Measurements from ENCODE around the gene ME2.
"Not testable (repeated sequence)": the region's sequence is repeated elsewhere in the genome, so short reads cannot be mapped to it uniquely, and the experiment has no call there.

The ME2 gene

DNA sequence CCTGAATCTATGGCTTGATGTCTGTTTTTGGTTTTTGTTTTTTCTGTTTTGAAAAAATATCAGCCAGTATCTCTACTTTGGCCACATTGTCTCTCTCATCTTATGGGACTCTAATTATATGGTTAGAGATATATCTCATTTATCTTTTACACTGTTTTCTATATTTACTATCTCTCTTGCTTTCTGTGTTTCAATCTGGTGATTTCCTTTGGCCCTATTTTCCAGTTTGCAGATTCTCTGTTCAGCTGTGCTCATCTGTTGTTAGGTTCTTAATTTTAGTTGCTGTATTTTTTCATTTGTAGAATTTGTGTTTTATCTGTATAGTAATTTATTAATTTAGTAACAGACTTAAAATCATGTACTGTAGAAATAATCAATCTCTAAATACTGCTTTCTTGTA lies 47.6 kb downstream of the ME2 start:
- H3K36me3 Mint-ChIP-seq, result peaks cover 29% of the 10 kb centered on the region
- peaks cover 6% of the 10 kb centered on the region for H3K9me3 Mint-ChIP-seq (ENCODE audit: low read depth)
- no peak overlapping the region for H3K27ac Mint-ChIP-seq
- no peak overlapping the region for H3K4me3 Mint-ChIP-seq
- H3K27me3 Mint-ChIP-seq, result no peaks in the 10 kb centered on the region
- H3K4me1 Mint-ChIP-seq (ENCODE audit: low read depth), result no peaks in the 10 kb centered on the region

GRCh38 chr18:50928551-50928950 lies 49.6 kb downstream of the ME2 start:
- H3K4me3 Mint-ChIP-seq, result no peak overlapping the region
- peaks cover 6% of the 10 kb centered on the region for H3K9me3 Mint-ChIP-seq (ENCODE audit: low read depth)
- no peaks in the 10 kb centered on the region for H3K27me3 Mint-ChIP-seq
- H3K4me1 Mint-ChIP-seq (ENCODE audit: low read depth), result no peaks in the 10 kb centered on the region
- H3K27ac Mint-ChIP-seq, result no peak overlapping the region
- H3K36me3 Mint-ChIP-seq, result peaks cover 20% of the 10 kb centered on the region

DNA sequence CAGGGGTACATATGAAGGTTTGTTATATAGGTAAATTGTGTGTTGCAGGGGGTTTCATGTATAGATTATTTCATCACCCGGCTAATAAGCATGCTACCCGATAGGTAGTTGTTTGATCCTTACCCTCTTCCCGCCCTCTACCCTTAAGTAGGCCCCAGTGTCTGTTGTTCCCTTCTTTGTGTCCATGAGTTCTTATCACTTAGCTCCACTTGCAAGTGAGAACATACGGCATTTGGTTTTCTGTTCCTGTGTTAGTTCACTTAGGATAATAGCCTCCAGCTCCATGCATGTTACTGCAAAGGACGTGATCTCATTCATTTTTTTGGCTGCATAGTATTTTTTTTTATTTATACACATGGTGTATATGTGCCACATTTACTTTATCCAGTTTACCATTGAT lies 54.8 kb downstream of the ME2 start:
- Mint-ChIP-seq H3K4me1 (ENCODE audit: low read depth) (peaks cover 1% of the 10 kb centered on the region), H3K4me3 (no peak overlapping the region), H3K36me3 (peaks cover 2% of the 10 kb centered on the region)

DNA sequence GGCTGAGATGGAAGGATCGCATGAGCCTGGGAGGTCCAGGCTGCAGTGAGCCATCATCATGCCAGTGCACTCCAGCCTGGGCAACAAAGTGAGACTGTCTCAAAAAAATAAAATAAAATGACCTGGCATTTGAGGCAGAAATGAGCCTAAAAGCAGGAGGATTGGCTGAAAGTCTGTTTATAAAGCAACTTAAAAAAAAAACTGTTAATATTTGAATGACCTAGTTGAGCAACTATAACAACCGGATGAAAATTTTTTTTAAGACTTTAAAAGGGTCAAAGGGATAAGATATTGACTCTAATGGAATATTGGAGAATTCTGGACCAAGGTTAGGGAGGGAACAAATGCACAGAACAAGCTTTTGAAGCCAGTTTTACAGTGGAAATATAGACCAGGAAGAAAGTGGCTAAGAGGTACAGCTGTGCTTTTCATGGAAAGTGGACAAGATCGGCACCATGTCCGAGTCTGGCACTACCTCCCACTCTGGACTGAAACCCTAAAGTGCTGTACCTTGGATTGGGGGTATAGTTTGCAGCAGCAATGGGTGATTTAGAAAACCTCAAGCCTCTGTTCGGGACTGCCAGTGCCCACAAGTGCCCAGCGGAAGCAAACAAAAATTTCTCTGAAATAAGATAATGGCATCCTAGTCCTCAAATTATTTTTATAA lies 55.8 kb downstream of the ME2 start:
- no peaks in the 10 kb centered on the region for H3K27me3 Mint-ChIP-seq

More for the DNA sequence above, 54.8 kb downstream of the ME2 start:
- Mint-ChIP-seq H3K27ac (no peak overlapping the region), H3K27me3 (no peaks in the 10 kb centered on the region), H3K9me3 (ENCODE audit: low read depth) (no peaks in the 10 kb centered on the region)

DNA sequence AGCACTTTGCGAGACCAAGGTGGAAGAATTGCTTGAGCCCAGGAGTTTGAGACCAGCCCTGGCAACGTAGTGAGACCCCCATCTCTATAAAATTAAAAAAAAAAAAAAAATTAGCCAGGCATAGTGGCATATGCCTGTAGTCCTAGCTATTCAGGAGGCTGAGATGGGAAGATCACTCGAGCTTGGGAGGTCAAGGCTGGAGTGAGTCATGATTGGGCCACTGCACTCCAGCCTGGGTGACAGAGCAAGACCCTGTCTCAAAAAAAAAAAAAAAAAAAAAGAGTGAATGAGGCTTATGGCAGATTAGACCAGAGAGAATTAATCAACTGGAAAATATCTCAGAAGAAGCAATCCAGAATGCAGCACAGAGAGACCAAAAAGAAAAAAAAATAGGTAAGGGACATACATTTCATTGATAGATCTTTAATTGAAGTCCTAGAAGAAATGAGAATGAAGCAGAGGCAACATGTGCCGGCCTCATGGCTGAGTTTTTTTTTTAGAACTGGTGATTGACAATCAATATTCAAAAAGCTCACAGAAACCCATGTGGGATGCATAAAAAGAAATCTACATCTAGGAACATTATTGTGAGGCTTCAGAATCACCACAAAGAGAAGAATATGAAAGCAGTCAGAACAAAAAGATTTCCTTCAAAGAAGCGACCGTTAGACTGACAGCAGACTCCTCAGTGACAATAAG lies 56.7 kb downstream of the ME2 start:
- Mint-ChIP-seq H3K27me3 (no peaks in the 10 kb centered on the region), H3K36me3 (peaks cover 3% of the 10 kb centered on the region), H3K4me3 (no peak overlapping the region), H3K9me3 (ENCODE audit: low read depth) (no peaks in the 10 kb centered on the region), H3K4me1 (ENCODE audit: low read depth) (peaks cover 1% of the 10 kb centered on the region), H3K27ac (no peak overlapping the region)

More for the DNA sequence above, 55.8 kb downstream of the ME2 start:
- H3K4me1 Mint-ChIP-seq (ENCODE audit: low read depth), result peaks cover 1% of the 10 kb centered on the region
- no peak overlapping the region for H3K4me3 Mint-ChIP-seq
- H3K36me3 Mint-ChIP-seq, result peaks cover 2% of the 10 kb centered on the region
- no peaks in the 10 kb centered on the region for H3K9me3 Mint-ChIP-seq (ENCODE audit: low read depth)
- peak overlapping the region; percentile 46 for H3K27ac Mint-ChIP-seq

DNA sequence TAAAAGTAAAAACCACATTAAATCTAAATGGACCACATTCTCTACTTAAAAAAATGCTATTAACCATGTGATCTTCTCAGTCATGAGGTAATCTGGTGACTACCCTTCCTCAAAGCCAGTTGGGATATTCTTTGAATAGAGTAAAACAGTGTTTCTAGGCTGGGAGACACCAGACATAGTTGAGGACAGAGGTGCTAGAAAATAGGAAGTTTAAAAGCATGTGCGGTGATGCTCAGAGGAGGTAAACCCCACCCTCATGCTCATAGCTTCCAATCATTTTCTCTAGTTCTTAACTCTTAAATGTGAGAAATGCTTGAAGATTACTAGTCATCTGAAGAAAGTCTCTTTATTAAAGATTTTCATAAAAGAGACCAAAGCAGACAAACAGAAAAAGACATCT lies 58.3 kb downstream of the ME2 start:
- Mint-ChIP-seq H3K27me3 (no peaks in the 10 kb centered on the region), H3K9me3 (ENCODE audit: low read depth) (no peaks in the 10 kb centered on the region), H3K27ac (peak overlapping the region; percentile 46), H3K36me3 (peaks cover 4% of the 10 kb centered on the region), H3K4me1 (ENCODE audit: low read depth) (peaks cover 1% of the 10 kb centered on the region), H3K4me3 (no peak overlapping the region)

GRCh38 chr18:50938912-50939311 lies 60.0 kb downstream of the ME2 start:
- H3K4me3 Mint-ChIP-seq, result no peak overlapping the region
- H3K36me3 Mint-ChIP-seq, result peaks cover 5% of the 10 kb centered on the region
- H3K27me3 Mint-ChIP-seq, result no peaks in the 10 kb centered on the region
- no peak overlapping the region for H3K27ac Mint-ChIP-seq
- H3K4me1 Mint-ChIP-seq (ENCODE audit: low read depth), result peaks cover 1% of the 10 kb centered on the region
- H3K9me3 Mint-ChIP-seq (ENCODE audit: low read depth), result no peaks in the 10 kb centered on the region

DNA sequence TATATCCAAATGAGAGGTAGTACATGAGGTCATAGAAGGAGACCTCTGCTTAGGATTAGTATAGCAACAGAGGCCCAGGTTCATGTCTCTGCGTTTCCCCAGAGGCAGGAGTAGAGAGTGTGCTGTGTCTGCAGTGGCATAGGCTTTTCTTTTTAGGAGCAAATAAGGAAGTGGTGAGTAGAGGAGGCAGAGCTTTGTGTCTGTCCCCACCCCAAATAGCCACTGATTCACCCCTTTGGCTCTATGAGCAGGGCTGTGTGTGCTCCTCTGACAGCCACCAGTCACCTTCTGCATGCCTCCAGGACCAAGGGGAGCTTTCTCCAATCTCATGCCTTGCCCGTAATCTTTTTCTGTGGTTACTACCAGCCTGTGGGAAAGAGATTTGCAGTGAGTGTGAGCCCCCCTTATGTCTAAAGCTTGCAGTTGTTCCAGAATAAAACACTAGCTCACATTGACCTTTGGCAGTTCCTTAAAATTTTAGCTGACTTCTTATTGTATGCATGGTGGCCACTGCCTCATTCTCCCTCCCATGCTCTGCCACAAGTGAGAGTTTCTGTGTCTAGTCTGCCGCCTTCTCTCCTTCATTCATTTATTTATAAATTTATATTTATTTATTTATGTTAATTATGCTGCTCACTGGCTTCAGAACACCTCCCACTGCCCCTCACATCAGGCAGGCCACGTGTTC lies 65.5 kb downstream of the ME2 start:
- H3K4me1 Mint-ChIP-seq (ENCODE audit: low read depth), result no peaks in the 10 kb centered on the region
- peaks cover 19% of the 10 kb centered on the region for H3K36me3 Mint-ChIP-seq
- no peaks in the 10 kb centered on the region for H3K27me3 Mint-ChIP-seq
- no peak overlapping the region for H3K4me3 Mint-ChIP-seq
- H3K27ac Mint-ChIP-seq, result no peak overlapping the region
- no peaks in the 10 kb centered on the region for H3K9me3 Mint-ChIP-seq (ENCODE audit: low read depth)

GRCh38 chr18:50945918-50946317 lies 67.0 kb downstream of the ME2 start:
- H3K27ac Mint-ChIP-seq; H3K4me3 Mint-ChIP-seq; H3K27me3 Mint-ChIP-seq; H3K9me3 Mint-ChIP-seq (ENCODE audit: low read depth); H3K4me1 Mint-ChIP-seq (ENCODE audit: low read depth): not testable (repeated sequence)
- H3K36me3 Mint-ChIP-seq, result peaks cover 17% of the 10 kb centered on the region

- H3K27ac Mint-ChIP-seq, result peak overlapping the region; percentile 41
- H3K4me1 Mint-ChIP-seq (ENCODE audit: low read depth), result no peaks in the 10 kb centered on the region
- no peak overlapping the region for H3K4me3 Mint-ChIP-seq
- H3K36me3 Mint-ChIP-seq, result peaks cover 17% of the 10 kb centered on the region
- H3K9me3 Mint-ChIP-seq (ENCODE audit: low read depth), result no peaks in the 10 kb centered on the region
- H3K27me3 Mint-ChIP-seq, result no peaks in the 10 kb centered on the region
These were observed 69.0 kb downstream of the ME2 start for GRCh38 chr18:50947899-50948298.

GRCh38 chr18:50949185-50949584 lies 70.3 kb downstream of the ME2 start:
- Mint-ChIP-seq H3K27me3 (no peaks in the 10 kb centered on the region), H3K4me3 (no peak overlapping the region), H3K27ac (no peak overlapping the region), H3K36me3 (peaks cover 14% of the 10 kb centered on the region), H3K4me1 (ENCODE audit: low read depth) (no peaks in the 10 kb centered on the region), H3K9me3 (ENCODE audit: low read depth) (no peaks in the 10 kb centered on the region)

- Mint-ChIP-seq H3K36me3 (peaks cover 12% of the 10 kb centered on the region), H3K4me3 (no peak overlapping the region), H3K9me3 (ENCODE audit: low read depth) (no peaks in the 10 kb centered on the region), H3K4me1 (ENCODE audit: low read depth) (no peaks in the 10 kb centered on the region), H3K27ac (no peak overlapping the region), H3K27me3 (no peaks in the 10 kb centered on the region)
These were observed 71.7 kb downstream of the ME2 start for GRCh38 chr18:50950626-50951025.

DNA sequence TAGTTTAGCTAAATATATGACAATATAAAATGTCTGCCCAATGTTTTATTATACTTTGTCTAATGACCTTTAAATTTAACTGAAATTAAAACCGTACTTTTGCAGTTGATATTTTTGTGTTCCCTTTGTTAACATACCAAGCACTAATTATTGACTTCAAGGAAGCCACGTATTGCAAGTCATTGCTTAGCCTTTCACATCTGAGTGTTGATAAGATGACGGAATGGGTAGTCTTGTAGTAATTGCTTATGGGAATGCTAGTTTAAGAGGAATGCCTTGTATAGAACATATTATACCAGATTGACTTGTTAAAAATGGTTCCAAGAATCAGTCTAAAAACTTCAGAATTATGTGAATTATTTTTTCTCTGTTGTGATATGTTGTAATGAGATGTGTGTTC lies 74.9 kb downstream of the ME2 start:
- no peaks in the 10 kb centered on the region for H3K4me1 Mint-ChIP-seq (ENCODE audit: low read depth)
- H3K27ac Mint-ChIP-seq, result no peak overlapping the region
- H3K9me3 Mint-ChIP-seq (ENCODE audit: low read depth), result no peaks in the 10 kb centered on the region

DNA sequence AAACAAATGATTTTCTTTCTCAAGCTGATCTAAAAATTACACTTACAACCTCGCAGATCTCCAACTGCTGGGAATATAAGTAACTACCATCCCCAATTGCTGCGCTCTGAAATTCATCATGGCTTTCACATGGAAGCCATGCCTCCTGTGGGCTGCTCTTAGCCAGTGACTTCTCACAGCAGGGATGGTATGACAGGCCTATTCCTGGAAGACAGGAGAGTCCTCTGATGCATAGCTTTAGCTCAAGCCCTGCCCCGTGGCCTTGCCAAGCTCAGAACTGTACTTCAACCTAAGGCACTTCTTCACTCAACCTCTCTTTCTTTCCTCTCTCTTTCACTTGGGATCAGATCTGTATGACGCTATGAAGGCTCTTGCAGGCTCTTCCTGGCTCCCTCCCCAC lies 76.3 kb downstream of the ME2 start:
- H3K27ac Mint-ChIP-seq, result no peak overlapping the region
- no peaks in the 10 kb centered on the region for H3K9me3 Mint-ChIP-seq (ENCODE audit: low read depth)
- H3K36me3 Mint-ChIP-seq, result no peaks in the 10 kb centered on the region
- peaks cover 1% of the 10 kb centered on the region for H3K27me3 Mint-ChIP-seq
- H3K4me1 Mint-ChIP-seq (ENCODE audit: low read depth), result no peaks in the 10 kb centered on the region
- no peak overlapping the region for H3K4me3 Mint-ChIP-seq

More for the DNA sequence above, 74.9 kb downstream of the ME2 start:
- Mint-ChIP-seq H3K27me3 (no peaks in the 10 kb centered on the region), H3K36me3 (no peaks in the 10 kb centered on the region), H3K4me3 (no peak overlapping the region)

GRCh38 chr18:50956116-50956515 lies 77.2 kb downstream of the ME2 start:
- no peaks in the 10 kb centered on the region for H3K4me1 Mint-ChIP-seq (ENCODE audit: low read depth)
- no peak overlapping the region for H3K4me3 Mint-ChIP-seq
- no peak overlapping the region for H3K27ac Mint-ChIP-seq
- peaks cover 1% of the 10 kb centered on the region for H3K27me3 Mint-ChIP-seq
- H3K36me3 Mint-ChIP-seq, result peaks cover 5% of the 10 kb centered on the region
- H3K9me3 Mint-ChIP-seq (ENCODE audit: low read depth), result peaks cover 5% of the 10 kb centered on the region

All from activated naive CD8-positive, alpha-beta T cell (primary cell).